IMR-90 (cell line): ENCODE results near the gene DOCK4.

Experiments
- BHLHE40 ChIP-seq: fragments of 150-350 bp; IDR thresholded peaks from 2 replicates; pipeline ENCODE4 v1.6.1; 2016; ENCODE audit warnings: mild to moderate bottlenecking, low read depth, low read length
- CEBPB ChIP-seq: IDR thresholded peaks from 2 replicates; pipeline ENCODE4 v1.6.1; 2012; ENCODE audit warnings: low read depth, low read length, improper control_type of control experiment
- CTCF ChIP-seq: conservative IDR thresholded peaks from 2 replicates; pipeline ENCODE4 v1.5.1; 2012; ENCODE audit warnings: mild to moderate bottlenecking, low read depth, low read length, improper control_type of control experiment
- FOS ChIP-seq: fragments of 150-350 bp; IDR thresholded peaks from 2 replicates; pipeline ENCODE4 v1.6.1; 2016; ENCODE audit warnings: low read depth, low read length
- MAFK ChIP-seq: IDR thresholded peaks from 2 replicates; pipeline ENCODE4 v1.6.1; 2012; ENCODE audit warnings: low read depth, low read length, improper control_type of control experiment
- NFE2L2 ChIP-seq: fragments of 150-350 bp; IDR thresholded peaks from 2 replicates; pipeline ENCODE4 v1.6.1; 2016; ENCODE audit warnings: low read depth, mild to moderate bottlenecking, low read length
- POLR2A ChIP-seq: IDR thresholded peaks from 2 replicates; pipeline ENCODE4 v1.6.1; 2012; ENCODE audit warnings: mild to moderate bottlenecking, low read depth, low read length
- RAD21 ChIP-seq: IDR thresholded peaks from 2 replicates; pipeline ENCODE4 v1.6.1; 2012; ENCODE audit warnings: low read length, improper control_type of control experiment
- RCOR1 ChIP-seq: IDR thresholded peaks from 2 replicates; pipeline ENCODE4 v1.6.1; 2012; ENCODE audit warnings: mild to moderate bottlenecking, low read length, improper control_type of control experiment; ENCODE audit not compliant: insufficient replicate concordance
- SMC3 ChIP-seq: fragments of 150-350 bp; IDR thresholded peaks from 2 replicates; pipeline ENCODE4 v1.6.1; 2016; ENCODE audit warnings: low read depth, mild to moderate bottlenecking, antibody characterized with exemption, low read length, moderate library complexity
- TF ChIP-seq, protein P1 (sequence below): fragments of 150-350 bp; IDR thresholded peaks from 2 replicates; pipeline ENCODE4 v1.6.1; 2017; ENCODE audit warnings: mild to moderate bottlenecking, antibody characterized with exemption, low read length, low read depth

GRCh38 chr7:111741811-111742240 lies 464.4 kb downstream of the DOCK4 start:
- TF ChIP-seq SMC3: peak; percentile 59; the same call in 1 of the 2 replicates
- TF ChIP-seq CTCF: peak; percentile 80
- TF ChIP-seq FOS: no peak
- peak; percentile 83 for TF ChIP-seq RAD21
- TF ChIP-seq CEBPB: no peak
- TF ChIP-seq BHLHE40: no peak
- TF ChIP-seq RCOR1: no peak
- TF ChIP-seq POLR2A: no peak
- TF ChIP-seq, protein P1, sequence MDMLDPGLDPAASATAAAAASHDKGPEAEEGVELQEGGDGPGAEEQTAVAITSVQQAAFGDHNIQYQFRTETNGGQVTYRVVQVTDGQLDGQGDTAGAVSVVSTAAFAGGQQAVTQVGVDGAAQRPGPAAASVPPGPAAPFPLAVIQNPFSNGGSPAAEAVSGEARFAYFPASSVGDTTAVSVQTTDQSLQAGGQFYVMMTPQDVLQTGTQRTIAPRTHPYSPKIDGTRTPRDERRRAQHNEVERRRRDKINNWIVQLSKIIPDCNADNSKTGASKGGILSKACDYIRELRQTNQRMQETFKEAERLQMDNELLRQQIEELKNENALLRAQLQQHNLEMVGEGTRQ: no peak
- no peak for TF ChIP-seq MAFK
- TF ChIP-seq NFE2L2: no peak
